ENCODE measurements around the gene VAV3. TPM values are rescaled to one million over a fixed set of nuclear protein-coding genes. Genes with fewer than 3 reads are reported as not detected.

VAV3 gene
- polyA plus RNA-seq, 3 donors = 5.4 to 9.2 (median 9.0) TPM

GRCh38 chr1:107804134-107804533 is 160.8 kb downstream of the VAV3 start:
- H3K36me3 Mint-ChIP-seq = peaks cover 0 to 4% of the 10 kb centered on the region in 2 donors
- no peak overlapping the region for H3K27ac ChIP-seq (ENCODE audit: low read depth in 1 of 2, low read length in 2 of 2)
- H3K4me1 ChIP-seq (ENCODE audit: control insufficient read depth in 1 of 2, insufficient read depth in 2 of 2, low read length in 2 of 2) = peaks cover 23 to 32% of the 10 kb centered on the region in 2 donors
- no peak overlapping the region for H3K4me3 ChIP-seq (replicated peaks in 1 of 3; ENCODE audit: low read depth in 2 of 3, low read length in 3 of 3)
- peaks cover 53% of the 10 kb centered on the region for H3K4me1 Mint-ChIP-seq
- peaks cover 0 to 3% (median 0%) of the 10 kb centered on the region in 7 donors for H3K9me3 Mint-ChIP-seq
- peaks cover 5% of the 10 kb centered on the region for H4K20me1 ChIP-seq (ENCODE audit: insufficient read depth, low read length)
- H2AFZ ChIP-seq (ENCODE audit: insufficient read depth, low read depth, low read length, poor library complexity, severe bottlenecking) = no peak overlapping the region
- H3K9me3 ChIP-seq (replicated peaks in 1 of 2; ENCODE audit: control insufficient read depth in 1 of 2, insufficient read depth in 1 of 2, low read length in 2 of 2) = no peaks in the 10 kb centered on the region
- DNase-seq = peak in 1 of 3 donors; percentile 25
- TF ChIP-seq CTCF (IDR thresholded peaks at IDR 0.05) = no peak
- H3K79me2 ChIP-seq (ENCODE audit: insufficient read depth, low read length) = peaks cover 16% of the 10 kb centered on the region
- intact Hi-C loops (cut with micrococcal nuclease) = no loop called here
- H3K4me2 ChIP-seq (replicated peaks; ENCODE audit: extremely low read depth, low read length, poor library complexity, severe bottlenecking) = peak overlapping the region; percentile 42
- WGBS (ENCODE audit: insufficient coverage) = no CpG with 5 or more reads among the region's 1 CpG
- H3K27me3 ChIP-seq (ENCODE audit: control insufficient read depth in 2 of 2, insufficient read depth in 2 of 2, low read length in 2 of 2) = no peaks in the 10 kb centered on the region
- H3K27ac Mint-ChIP-seq = peak overlapping the region in 2 of 7 donors; percentile 34 to 55
- no peak overlapping the region for H3K9ac ChIP-seq (ENCODE audit: insufficient read depth, low read length, poor library complexity, severe bottlenecking)
- H3K27me3 Mint-ChIP-seq (ENCODE audit: low read depth in 3 of 3) = peaks cover 0 to 1% (median 1%) of the 10 kb centered on the region in 3 donors
- H3K4me3 Mint-ChIP-seq = peak overlapping the region; percentile 4 to 65
- H3K36me3 ChIP-seq (replicated peaks in 1 of 2; ENCODE audit: control insufficient read depth in 1 of 2, insufficient read depth in 2 of 2, low read length in 2 of 2) = no peaks in the 10 kb centered on the region

- intact Hi-C loops (cut with micrococcal nuclease) = no loop called here
These were observed 161.4 kb downstream of the VAV3 start for GRCh38 chr1:107803579-107803978.

More at GRCh38 chr1:107803579-107803978, 161.4 kb downstream of the VAV3 start:
- no peak for DNase-seq
- no peak overlapping the region for H3K4me3 ChIP-seq (replicated peaks in 1 of 3; ENCODE audit: low read depth in 2 of 3, low read length in 3 of 3)
- H3K79me2 ChIP-seq (ENCODE audit: insufficient read depth, low read length) = peaks cover 10% of the 10 kb centered on the region
- H3K4me2 ChIP-seq (replicated peaks; ENCODE audit: extremely low read depth, low read length, poor library complexity, severe bottlenecking) = no peak overlapping the region
- Mint-ChIP-seq H3K4me3 (no peak overlapping the region), H3K27me3 (ENCODE audit: low read depth in 3 of 3) (peaks cover 0 to 1% (median 1%) of the 10 kb centered on the region in 3 donors), H3K27ac (peak overlapping the region in 1 of 7 donors; percentile 38), H3K9me3 (peaks cover 0 to 3% (median 0%) of the 10 kb centered on the region in 7 donors), H3K4me1 (peaks cover 53% of the 10 kb centered on the region), H3K36me3 (peaks cover 0 to 4% of the 10 kb centered on the region in 2 donors)
- H3K4me1 ChIP-seq (ENCODE audit: control insufficient read depth in 1 of 2, insufficient read depth in 2 of 2, low read length in 2 of 2) = peaks cover 23 to 32% of the 10 kb centered on the region in 2 donors
- no peaks in the 10 kb centered on the region for H3K36me3 ChIP-seq (replicated peaks in 1 of 2; ENCODE audit: control insufficient read depth in 1 of 2, insufficient read depth in 2 of 2, low read length in 2 of 2)
- no CpG with 5 or more reads among the region's 1 CpG for WGBS (ENCODE audit: insufficient coverage)
- no peaks in the 10 kb centered on the region for H3K27me3 ChIP-seq (ENCODE audit: control insufficient read depth in 2 of 2, insufficient read depth in 2 of 2, low read length in 2 of 2)
- no peak overlapping the region for H3K27ac ChIP-seq (ENCODE audit: low read depth in 1 of 2, low read length in 2 of 2)
- H3K9ac ChIP-seq (ENCODE audit: insufficient read depth, low read length, poor library complexity, severe bottlenecking) = no peak overlapping the region
- H3K9me3 ChIP-seq (replicated peaks in 1 of 2; ENCODE audit: control insufficient read depth in 1 of 2, insufficient read depth in 1 of 2, low read length in 2 of 2) = no peaks in the 10 kb centered on the region
- no peak overlapping the region for H2AFZ ChIP-seq (ENCODE audit: insufficient read depth, low read depth, low read length, poor library complexity, severe bottlenecking)
- H4K20me1 ChIP-seq (ENCODE audit: insufficient read depth, low read length) = peaks cover 5% of the 10 kb centered on the region
- TF ChIP-seq CTCF (IDR thresholded peaks at IDR 0.05) = no peak

Data from CD14-positive monocyte (primary cell).